ENCODE measurements around the gene JCAD.
"Not testable (repeated sequence)": the region's sequence is repeated elsewhere in the genome, so short reads cannot be mapped to it uniquely, and the experiment has no call there.

The JCAD gene

GRCh38 chr10:30059209-30060107 lies at the start of gene JCAD:
TSS of gene JCAD (minus strand) at chr10:30059586. CDS start at chr10:30047812, 11,774 bp downstream.
- DNase-seq: no peak

GRCh38 chr10:30106987-30107386 lies 47.6 kb upstream of the JCAD start:
- DNase-seq: no peak

GRCh38 chr10:30103595-30104320 lies 44.4 kb upstream of the JCAD start:
- DNase-seq: no peak

- DNase-seq: not testable (repeated sequence)
Measured at GRCh38 chr10:30099706-30100105, 40.3 kb upstream of the JCAD start.

- no peak for DNase-seq
Measured at GRCh38 chr10:30099101-30099500, 39.7 kb upstream of the JCAD start.

GRCh38 chr10:30098629-30099028 lies 39.2 kb upstream of the JCAD start:
- DNase-seq: no peak

- DNase-seq: no peak
Measured at GRCh38 chr10:30096564-30096963, 37.2 kb upstream of the JCAD start.

GRCh38 chr10:30095631-30096422 lies 36.4 kb upstream of the JCAD start:
- DNase-seq: no peak

GRCh38 chr10:30094601-30095000 lies 35.2 kb upstream of the JCAD start:
- no peak for DNase-seq

- no peak for DNase-seq
Measured at GRCh38 chr10:30093303-30093950, 34.0 kb upstream of the JCAD start.

- DNase-seq: no peak
Measured at GRCh38 chr10:30092151-30092790, 32.9 kb upstream of the JCAD start.

- no peak for DNase-seq
Measured at GRCh38 chr10:30091136-30091535, 31.8 kb upstream of the JCAD start.

GRCh38 chr10:30088178-30088577 lies 28.8 kb upstream of the JCAD start:
- DNase-seq: no peak

- no peak for DNase-seq
Measured at GRCh38 chr10:30083934-30084333, 24.5 kb upstream of the JCAD start.

GRCh38 chr10:30081182-30081581 lies 21.8 kb upstream of the JCAD start:
- DNase-seq: no peak

- no peak for DNase-seq
Measured at GRCh38 chr10:30080161-30080560, 20.8 kb upstream of the JCAD start.

GRCh38 chr10:30079408-30079807 lies 20.0 kb upstream of the JCAD start:
- DNase-seq: no peak

- DNase-seq: no peak
Measured at GRCh38 chr10:30075481-30075880, 16.1 kb upstream of the JCAD start.

- no peak for DNase-seq
Measured at GRCh38 chr10:30074933-30075332, 15.5 kb upstream of the JCAD start.

GRCh38 chr10:30074090-30074489 lies 14.7 kb upstream of the JCAD start:
- no peak for DNase-seq

GRCh38 chr10:30073767-30074060 lies 14.3 kb upstream of the JCAD start:
- no peak for DNase-seq

GRCh38 chr10:30073045-30073766 lies 13.8 kb upstream of the JCAD start:
- no peak for DNase-seq
